Calu3 (cell line): ENCODE data around the gene DPP6. TPM values are rescaled to one million over a fixed set of nuclear protein-coding genes. Genes with fewer than 3 reads are reported as not detected.
"Not testable (repeated sequence)": the region's sequence is repeated elsewhere in the genome, so short reads cannot be mapped to it uniquely, and the experiment has no call there.

Source experiments
- BruUV-seq: library from RNA; stranded (reverse); fragments of 400-500 nt; replicated peaks from 2 replicates; lab custom pipeline; 2021; lab: Mats Ljungman, UMichigan
- CTCF ChIA-PET: fragments of 300-600 bp; sonication (Branson Sonifier 250); formaldehyde crosslinking; loops from one replicate; lab custom pipeline; 2022; ENCODE audit warnings: antibody characterized with exemption; lab: Charles Lee
- DNase-seq: peaks from one replicate; pipeline ENCODE4 v3.0.0; 2022
- H3K27ac Mint-ChIP-seq: one replicate; pipeline ENCODE4 v1.8.0; 2022; ENCODE audit warnings: mixed read lengths; ENCODE audit not compliant: unreplicated experiment
- H3K27me3 Mint-ChIP-seq: one replicate; pipeline ENCODE4 v1.8.0; 2022; ENCODE audit warnings: mixed read lengths; ENCODE audit not compliant: unreplicated experiment
- H3K36me3 Mint-ChIP-seq: one replicate; pipeline ENCODE4 v1.8.0; 2022; ENCODE audit warnings: mild to moderate bottlenecking, moderate library complexity, mixed read lengths; ENCODE audit not compliant: insufficient read depth, unreplicated experiment
- H3K4me1 Mint-ChIP-seq: one replicate; pipeline ENCODE4 v1.8.0; 2022; ENCODE audit warnings: mild to moderate bottlenecking, low read depth, mixed read lengths; ENCODE audit not compliant: unreplicated experiment
- H3K4me3 Mint-ChIP-seq: one replicate; pipeline ENCODE4 v1.8.0; 2022; ENCODE audit warnings: mild to moderate bottlenecking, low read depth, moderate library complexity, mixed read lengths; ENCODE audit not compliant: unreplicated experiment
- H3K9me3 Mint-ChIP-seq: one replicate; pipeline ENCODE4 v1.8.0; 2022; ENCODE audit warnings: low read depth, mixed read lengths; ENCODE audit not compliant: unreplicated experiment
- intact Hi-C: fragments of 100-400 bp; cut with micrococcal nuclease; formaldehyde crosslinking; loops from one replicate; pipeline ENCODE4 v1.10.0; 2022; ENCODE audit not compliant: unreplicated experiment
- total RNA-seq: library from RNA; stranded (reverse); gene quantifications from 2 replicates; pipeline ENCODE4 v1.2.3, GENCODE V29; 2022

Gene DPP6
- total RNA-seq, 1 experiment from 2014 or later = not detected

DNA sequence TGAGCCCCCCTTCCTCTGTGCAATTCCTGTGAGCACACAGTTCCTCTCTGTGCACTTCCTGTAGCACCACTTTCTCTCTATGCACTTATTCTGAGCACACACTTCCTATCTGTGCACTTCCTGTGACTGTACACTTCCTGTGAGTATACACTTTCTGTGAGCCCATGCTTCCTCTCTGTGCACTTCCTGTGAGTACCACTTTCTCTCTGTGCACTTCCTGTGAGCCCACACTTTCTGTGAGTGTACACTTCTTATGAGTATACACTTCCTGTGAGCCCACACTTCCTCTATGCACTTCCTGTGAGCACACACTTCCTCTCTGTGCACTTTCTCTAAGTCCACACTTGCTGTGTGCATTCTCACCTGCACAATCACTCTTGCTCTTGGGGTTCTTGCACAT lies 83.4 kb downstream of the DPP6 start:
- H3K27ac Mint-ChIP-seq, CTCF ChIA-PET, BruUV-seq, H3K9me3 Mint-ChIP-seq, intact Hi-C loops, H3K4me1 Mint-ChIP-seq, DNase-seq, H3K36me3 Mint-ChIP-seq, H3K4me3 Mint-ChIP-seq, H3K27me3 Mint-ChIP-seq: not testable (repeated sequence)

DNA sequence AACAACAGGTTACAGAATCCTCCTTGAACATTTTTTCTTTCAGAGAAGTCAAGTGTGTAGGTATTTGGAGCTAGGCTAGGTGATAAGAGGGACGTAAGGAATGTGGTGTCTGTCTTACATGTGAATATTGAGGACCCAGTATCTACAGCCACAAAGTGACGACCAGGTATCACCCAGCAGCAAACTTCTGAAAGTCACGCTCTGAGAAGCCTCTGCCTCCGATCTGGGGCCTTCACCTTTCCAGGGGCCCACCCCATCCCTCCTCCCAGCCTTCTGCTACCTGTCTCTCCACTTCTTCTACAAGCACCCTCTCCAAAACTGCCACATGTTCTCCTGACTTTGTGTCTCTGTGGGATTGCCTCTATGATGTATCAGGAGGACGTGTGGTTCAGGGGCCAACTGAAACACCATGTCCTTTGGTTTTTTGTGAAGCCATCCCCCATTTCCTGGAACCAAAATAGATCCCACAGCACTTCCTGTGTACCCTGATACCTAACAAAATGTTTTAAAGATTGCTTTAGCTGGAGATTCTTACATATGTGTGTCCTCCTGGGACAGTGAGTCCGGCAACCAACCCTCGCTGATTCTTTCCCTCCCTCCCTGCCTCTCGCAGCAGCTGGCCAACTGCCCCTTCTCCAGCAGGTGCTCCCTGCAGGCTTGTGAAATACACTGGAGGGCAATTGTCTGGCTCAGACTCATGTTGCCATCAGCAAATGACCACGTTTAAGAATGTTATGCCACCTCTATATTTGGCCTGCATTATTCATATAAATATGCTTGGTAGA lies 93.9 kb downstream of the DPP6 start:
- H3K36me3 Mint-ChIP-seq, H3K27ac Mint-ChIP-seq, BruUV-seq, DNase-seq, H3K4me1 Mint-ChIP-seq, intact Hi-C loops, H3K27me3 Mint-ChIP-seq, H3K4me3 Mint-ChIP-seq, CTCF ChIA-PET, H3K9me3 Mint-ChIP-seq: not testable (repeated sequence)

DNA sequence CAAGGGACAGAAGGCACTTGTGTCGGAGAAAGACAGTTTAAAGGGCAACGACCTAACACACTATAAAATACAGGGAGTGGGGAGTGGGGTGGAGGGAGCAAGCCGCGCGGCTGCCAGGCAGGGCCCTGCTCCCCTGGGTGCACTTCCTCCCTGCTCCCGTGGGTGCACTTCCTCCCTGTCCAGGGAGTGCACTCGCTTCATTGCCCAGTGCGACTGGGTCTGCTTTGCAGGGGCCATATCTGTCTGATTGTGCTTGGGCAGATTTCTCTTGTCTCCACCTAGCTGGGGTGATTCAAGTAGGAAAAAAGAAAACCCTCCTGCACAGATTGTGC lies 94.5 kb downstream of the DPP6 start:
- intact Hi-C loops, H3K36me3 Mint-ChIP-seq, H3K4me3 Mint-ChIP-seq: not testable (repeated sequence)

DNA sequence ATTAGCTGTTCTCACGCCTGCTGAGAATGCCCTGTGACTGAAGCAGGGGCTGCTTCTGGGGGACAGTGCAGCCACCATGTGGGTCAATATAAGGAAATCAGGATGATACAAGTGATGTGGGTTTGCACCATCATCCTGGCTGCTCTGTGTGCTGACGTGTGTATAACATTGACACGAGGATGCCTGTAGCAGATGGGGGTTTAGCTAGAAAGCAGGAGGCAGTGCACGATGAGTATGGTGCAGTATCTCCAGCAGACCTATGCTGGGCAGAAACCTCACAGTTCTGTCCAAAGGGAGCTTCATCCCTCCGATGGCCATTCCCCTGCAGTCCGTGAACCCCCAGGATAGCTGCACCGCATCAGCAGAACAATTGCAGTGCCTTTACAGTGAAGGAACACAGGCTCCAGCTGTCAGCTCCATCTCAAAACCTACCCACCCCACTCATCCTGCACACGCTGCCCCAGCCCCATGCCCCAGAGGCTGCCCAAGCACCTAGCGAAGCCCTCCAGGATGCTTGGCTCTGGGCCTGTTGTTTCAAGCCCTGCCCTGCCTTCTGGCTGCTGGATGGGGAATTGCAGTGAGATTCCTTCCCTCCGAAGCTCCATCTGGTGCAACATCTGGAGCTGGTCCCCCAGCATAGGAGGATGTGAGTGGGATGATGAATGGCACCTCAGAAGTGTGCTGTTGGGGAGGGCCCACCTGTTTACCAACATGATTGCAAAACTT lies 96.8 kb downstream of the DPP6 start:
- H3K9me3 Mint-ChIP-seq, CTCF ChIA-PET, H3K36me3 Mint-ChIP-seq, DNase-seq, BruUV-seq, intact Hi-C loops, H3K4me1 Mint-ChIP-seq, H3K27me3 Mint-ChIP-seq, H3K4me3 Mint-ChIP-seq, H3K27ac Mint-ChIP-seq: not testable (repeated sequence)

More for the DNA sequence above, 94.5 kb downstream of the DPP6 start:
- BruUV-seq, CTCF ChIA-PET, H3K4me1 Mint-ChIP-seq, DNase-seq, H3K27ac Mint-ChIP-seq, H3K27me3 Mint-ChIP-seq, H3K9me3 Mint-ChIP-seq: not testable (repeated sequence)

DNA sequence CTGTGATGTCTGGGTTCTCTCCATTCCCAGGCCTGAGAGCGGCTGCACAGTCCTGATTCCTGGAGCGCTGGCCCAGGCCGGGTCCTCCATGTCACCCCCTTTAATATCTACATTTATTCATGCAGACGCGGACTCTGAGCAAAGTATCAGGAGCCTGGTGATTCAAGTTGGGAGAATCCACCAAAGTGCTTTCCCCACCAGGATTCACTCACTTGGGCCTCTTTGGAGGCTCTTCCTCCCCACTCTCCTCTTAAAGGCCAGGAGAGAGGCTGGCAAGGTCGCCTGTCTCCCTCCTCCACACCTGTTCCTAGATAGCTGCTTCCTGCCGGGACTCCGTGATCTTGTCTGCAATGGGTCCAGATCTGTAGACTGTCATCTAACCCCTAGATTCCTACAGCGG lies 98.5 kb downstream of the DPP6 start:
- H3K27me3 Mint-ChIP-seq, CTCF ChIA-PET, H3K4me1 Mint-ChIP-seq, DNase-seq, intact Hi-C loops, BruUV-seq, H3K36me3 Mint-ChIP-seq, H3K9me3 Mint-ChIP-seq, H3K4me3 Mint-ChIP-seq, H3K27ac Mint-ChIP-seq: not testable (repeated sequence)

DNA sequence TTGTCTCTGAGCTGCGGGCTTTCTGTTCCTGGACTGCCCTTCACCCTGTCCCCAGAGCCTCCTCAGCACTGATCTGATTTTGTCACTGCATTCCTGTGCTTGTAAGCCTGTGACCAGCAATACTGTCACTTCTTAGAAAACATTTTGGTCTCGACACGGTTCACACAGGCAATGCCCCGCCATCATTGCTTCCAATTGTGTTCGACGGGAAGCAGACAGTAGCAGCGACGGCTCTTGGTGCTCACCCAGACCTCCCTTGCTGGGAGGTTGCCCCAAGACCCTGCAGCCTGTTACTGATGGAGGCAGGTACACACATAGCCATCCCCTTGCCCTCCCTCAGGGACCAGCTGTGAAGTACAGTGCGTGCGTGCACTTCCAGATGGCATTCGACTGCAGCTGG lies 99.1 kb downstream of the DPP6 start:
- intact Hi-C loops, H3K9me3 Mint-ChIP-seq, H3K4me3 Mint-ChIP-seq, BruUV-seq, H3K27me3 Mint-ChIP-seq, H3K4me1 Mint-ChIP-seq, H3K27ac Mint-ChIP-seq, DNase-seq, CTCF ChIA-PET, H3K36me3 Mint-ChIP-seq: not testable (repeated sequence)

DNA sequence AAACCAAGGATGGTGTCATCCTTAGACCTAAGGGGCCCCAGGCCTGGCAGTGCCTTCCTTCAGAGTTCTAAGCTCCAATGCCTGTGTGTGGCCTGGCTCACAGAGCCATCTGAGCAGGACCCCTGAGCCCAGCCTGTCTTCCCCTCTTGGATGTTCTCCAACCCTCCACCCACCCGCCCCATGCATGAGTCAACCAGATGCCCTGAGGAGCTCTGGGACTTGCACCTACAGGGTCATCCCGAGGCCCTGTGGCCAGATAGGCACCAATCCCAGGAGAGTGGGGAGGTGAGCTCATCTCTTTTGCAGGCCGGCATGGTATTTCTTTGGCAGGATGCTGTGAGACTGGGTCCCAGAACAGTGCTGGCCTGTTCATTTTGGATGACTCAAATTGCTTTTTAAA lies 103.7 kb downstream of the DPP6 start:
- H3K4me1 Mint-ChIP-seq, H3K9me3 Mint-ChIP-seq, BruUV-seq, H3K27me3 Mint-ChIP-seq, H3K4me3 Mint-ChIP-seq, H3K36me3 Mint-ChIP-seq, intact Hi-C loops, H3K27ac Mint-ChIP-seq, DNase-seq, CTCF ChIA-PET: not testable (repeated sequence)

DNA sequence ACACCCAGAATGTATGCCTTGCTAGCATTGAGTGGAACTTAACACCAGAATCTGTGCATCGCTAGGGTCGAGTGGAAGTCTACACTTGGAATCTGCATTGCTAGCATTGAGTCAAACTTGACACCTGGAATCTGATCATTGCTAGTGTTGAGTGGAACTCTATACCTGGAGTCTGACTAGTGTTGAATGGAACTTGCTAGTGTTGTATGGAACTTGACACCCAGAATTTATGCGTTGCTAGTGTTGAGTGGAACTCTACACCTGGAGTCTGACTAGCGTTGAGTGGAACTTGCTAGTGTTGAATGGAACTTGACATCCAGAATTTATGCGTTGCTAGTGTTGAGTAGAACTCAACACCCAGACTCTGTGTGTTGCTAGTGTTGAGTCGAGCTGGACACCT lies 110.7 kb downstream of the DPP6 start:
- BruUV-seq, DNase-seq, H3K9me3 Mint-ChIP-seq, H3K36me3 Mint-ChIP-seq, H3K27me3 Mint-ChIP-seq, CTCF ChIA-PET, H3K4me1 Mint-ChIP-seq, H3K27ac Mint-ChIP-seq, intact Hi-C loops, H3K4me3 Mint-ChIP-seq: not testable (repeated sequence)

DNA sequence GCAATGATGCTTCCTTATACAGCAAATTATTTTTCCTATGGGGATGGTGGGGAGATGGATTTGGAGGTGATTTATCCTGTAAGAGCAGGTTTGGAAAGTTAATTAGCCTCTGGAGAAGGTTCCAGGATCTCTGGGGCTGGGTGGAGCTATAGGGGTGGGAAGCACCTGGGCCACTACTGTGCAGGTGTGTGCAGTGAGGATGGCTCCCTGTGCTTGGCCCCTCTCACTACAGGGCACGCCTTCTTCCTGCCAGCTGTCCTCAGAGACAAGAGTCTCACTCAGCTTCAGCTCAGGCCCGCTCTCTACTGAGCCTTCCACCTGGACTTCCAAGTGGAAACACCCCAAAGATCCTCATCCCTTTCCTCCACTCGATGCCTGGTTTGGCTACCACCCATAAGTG lies 111.4 kb downstream of the DPP6 start:
- intact Hi-C loops, H3K4me3 Mint-ChIP-seq, H3K36me3 Mint-ChIP-seq, H3K27me3 Mint-ChIP-seq, CTCF ChIA-PET, BruUV-seq, H3K4me1 Mint-ChIP-seq, DNase-seq, H3K27ac Mint-ChIP-seq, H3K9me3 Mint-ChIP-seq: not testable (repeated sequence)
